Epithelial cell of proximal tubule (primary cell): ENCODE results near the gene CASTOR1. TPM values are rescaled to one million over a fixed set of nuclear protein-coding genes. Genes with fewer than 3 reads are reported as not detected.
A peak's percentile ranks its signal among the peaks of the same experiment; 100 is the strongest.

ENCODE experiments used
- DNase-seq: peaks from one replicate; pipeline ENCODE4 v3.0.0-alpha.2; 2011; ENCODE audit warnings: low read depth
- H3K4me3 ChIP-seq: 2 replicates; pipeline ENCODE4 v1.5.1; 2011; ENCODE audit warnings: low read depth, mild to moderate bottlenecking, low read length
- total RNA-seq: library from RNA; depleted of rRNA; stranded (reverse); fragments of >200 nt; gene quantifications from 2 replicates; pipeline ENCODE4 v1.2.3, GENCODE V29; 2015
- TF ChIP-seq, protein P1 (sequence below): conservative IDR thresholded peaks from 2 replicates; pipeline ENCODE4 v1.5.1; 2012; ENCODE audit warnings: low read depth, mild to moderate bottlenecking, low read length

The CASTOR1 gene
- total RNA-seq, 1 donor from 2014 or later: 14.3 TPM

DNA sequence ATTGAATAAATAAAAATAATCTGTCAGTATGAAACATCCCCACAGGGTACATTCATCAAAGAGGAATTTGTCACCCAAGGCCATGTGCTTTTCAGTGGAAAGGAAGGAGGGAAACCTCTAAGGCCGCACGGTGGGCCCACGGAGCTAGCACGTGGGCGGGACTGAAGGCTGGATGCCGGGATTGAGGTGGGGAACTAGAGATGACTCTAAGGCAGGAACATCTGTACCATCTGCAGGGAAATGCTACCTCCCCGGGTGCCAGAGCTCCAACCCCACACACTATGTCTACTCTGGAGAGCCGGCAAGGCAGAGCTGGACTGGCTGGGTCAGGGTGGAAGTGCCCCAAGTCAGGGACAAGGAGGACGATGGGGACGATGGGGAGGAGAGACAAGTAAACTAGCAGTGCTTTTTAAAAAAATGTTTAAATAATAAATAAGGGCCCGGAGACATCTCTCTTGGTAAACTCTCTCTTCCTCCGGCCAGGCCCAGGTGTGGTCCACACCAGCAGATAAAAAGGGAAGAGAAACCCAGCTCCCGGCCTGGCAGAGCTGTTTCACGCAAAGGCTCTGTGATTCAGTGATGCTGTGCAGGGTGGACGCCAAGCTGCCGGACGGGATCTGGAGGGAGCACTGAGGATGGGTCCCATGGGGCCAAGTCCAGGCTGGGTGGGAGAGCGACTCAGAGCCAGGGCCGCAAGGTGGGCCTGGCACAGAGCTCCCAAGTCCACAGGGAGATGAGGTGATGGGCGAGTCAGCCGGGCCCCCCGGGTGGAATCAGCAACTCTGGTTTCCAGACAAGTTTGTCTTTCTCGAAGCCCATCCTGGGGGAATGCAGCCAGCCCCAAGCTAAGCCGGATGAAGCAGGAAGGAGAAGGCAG, 48.5 kb downstream of the CASTOR1 start:
- TF ChIP-seq, protein P1, sequence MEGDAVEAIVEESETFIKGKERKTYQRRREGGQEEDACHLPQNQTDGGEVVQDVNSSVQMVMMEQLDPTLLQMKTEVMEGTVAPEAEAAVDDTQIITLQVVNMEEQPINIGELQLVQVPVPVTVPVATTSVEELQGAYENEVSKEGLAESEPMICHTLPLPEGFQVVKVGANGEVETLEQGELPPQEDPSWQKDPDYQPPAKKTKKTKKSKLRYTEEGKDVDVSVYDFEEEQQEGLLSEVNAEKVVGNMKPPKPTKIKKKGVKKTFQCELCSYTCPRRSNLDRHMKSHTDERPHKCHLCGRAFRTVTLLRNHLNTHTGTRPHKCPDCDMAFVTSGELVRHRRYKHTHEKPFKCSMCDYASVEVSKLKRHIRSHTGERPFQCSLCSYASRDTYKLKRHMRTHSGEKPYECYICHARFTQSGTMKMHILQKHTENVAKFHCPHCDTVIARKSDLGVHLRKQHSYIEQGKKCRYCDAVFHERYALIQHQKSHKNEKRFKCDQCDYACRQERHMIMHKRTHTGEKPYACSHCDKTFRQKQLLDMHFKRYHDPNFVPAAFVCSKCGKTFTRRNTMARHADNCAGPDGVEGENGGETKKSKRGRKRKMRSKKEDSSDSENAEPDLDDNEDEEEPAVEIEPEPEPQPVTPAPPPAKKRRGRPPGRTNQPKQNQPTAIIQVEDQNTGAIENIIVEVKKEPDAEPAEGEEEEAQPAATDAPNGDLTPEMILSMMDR: no peak
- H3K4me3 ChIP-seq: no peak overlapping the region
- DNase-seq: no peak

DNA sequence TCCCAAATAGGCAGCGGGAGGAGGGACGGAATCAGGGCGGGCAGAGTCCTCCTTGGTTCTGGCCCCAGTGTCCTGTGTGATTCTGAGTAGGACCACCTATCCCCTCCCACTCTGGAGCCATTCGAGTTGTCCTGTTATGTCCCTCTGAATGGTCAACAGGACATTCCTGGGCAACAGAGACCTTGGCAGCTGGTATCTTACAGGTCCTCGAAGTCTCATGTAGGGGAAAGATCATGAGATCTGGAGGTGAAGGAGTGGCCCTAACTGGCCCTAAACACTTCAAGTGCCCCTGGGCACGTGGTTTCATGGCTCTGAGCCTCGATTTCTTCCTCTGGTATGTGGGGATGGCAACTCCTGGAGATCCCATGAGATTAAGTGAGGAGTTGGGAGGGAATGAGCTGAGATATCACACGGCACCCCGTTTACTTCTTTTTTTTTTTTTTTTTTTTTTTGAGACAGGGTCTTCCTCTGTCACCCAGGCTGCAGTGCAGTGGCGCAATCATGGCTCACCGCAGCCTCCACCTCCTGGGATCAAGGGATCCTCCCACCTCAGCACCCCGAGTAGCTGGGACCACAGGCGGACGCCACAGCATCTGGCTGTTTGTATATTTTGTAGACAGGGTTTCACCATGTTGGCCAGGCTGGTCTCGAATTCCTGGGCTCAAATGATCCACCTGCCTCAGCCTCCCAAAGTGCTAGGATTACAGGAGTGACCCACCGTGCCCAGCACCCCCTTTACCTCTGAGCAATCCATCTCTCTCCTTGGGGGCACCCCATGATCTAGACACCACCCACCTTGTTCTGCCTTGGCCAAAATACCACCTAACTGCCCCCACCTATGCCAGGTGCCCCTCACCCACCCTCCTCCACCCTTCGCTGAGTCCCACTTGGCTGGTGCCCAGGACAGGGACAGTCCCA, 49.6 kb downstream of the CASTOR1 start:
- TF ChIP-seq, protein P1: no peak
- no peak overlapping the region for H3K4me3 ChIP-seq
- no peak for DNase-seq

DNA sequence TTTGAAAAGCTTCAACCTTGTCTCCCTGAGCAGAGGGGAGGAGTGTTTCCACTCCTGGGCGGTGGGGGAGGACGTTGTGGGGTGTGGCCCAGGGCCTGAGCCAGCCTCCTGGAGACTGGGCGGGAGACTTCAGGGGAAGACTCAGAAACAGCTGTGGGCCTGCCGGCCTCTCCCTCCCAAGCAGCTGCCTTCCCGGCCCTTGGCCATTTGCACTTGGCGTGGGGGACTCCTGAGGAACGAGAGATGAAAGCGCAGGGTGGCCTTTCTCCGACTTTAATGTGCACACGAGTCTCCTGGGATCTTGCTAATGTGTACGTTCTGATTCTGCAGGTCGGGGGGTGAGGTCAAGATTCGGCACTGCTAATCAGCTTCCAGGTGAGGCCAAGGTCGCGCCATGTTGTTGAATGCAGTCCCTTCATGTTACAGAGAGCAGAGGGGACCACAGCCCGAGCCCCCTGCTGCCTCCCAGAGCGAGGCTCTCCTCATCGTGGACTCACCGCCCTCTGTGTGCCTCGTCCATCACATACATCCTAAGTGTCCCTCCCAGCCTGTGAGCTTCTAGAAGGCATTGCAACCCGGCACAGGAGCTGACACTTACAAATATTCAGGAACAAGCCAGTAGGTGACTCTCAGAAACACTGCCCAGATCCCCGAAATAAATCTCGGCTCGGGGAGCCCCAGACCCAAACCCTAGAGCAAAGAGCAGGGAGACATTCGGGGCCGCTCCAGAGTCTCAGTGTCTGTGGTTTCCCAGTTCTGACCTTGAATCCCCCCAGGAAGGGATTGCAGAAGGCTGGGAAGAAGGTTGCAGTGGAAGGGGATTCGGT, 50.4 kb downstream of the CASTOR1 start:
- no peak for DNase-seq
- H3K4me3 ChIP-seq: no peak overlapping the region

DNA sequence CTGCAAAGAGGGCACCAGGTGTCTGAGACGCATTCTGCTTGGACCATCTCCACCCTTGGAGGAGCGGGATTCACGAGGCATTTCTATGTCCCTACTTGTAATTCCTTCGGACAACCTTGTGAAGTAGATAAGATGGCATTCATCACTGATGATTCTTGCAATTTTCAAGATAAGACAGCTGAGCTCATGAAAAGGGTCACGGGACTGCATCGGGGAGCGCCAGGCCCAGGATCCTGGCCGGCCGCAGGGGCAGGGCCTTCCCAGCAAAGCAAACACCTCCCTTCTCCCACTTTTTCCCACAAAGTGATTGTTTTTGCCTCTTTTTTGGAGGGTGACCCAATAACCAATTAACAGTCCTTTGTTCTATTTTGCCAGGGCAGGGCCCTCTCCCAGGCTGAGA, 51.2 kb downstream of the CASTOR1 start:
- H3K4me3 ChIP-seq: no peak overlapping the region
- TF ChIP-seq, protein P1: no peak
- no peak for DNase-seq

More for the DNA sequence above, 50.4 kb downstream of the CASTOR1 start:
- TF ChIP-seq, protein P1: no peak

DNA sequence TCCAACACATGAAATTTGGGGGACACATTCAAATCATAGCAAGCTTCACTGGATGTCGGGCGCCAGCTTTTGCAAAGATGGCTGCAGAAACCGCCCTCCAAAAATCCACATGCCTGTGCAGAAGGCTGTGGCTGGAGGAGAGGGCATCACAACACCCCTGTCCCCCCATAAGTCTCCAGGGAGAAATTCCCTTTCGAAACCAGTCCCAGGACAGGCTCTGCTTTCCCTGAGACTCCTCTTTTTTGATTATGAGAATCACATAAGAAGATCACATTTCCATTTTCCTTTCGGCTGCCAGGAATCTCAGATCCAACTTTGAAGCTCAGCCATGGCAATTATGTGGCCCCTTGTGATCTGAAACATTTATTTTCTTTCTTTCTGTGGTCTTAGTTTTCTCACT, 52.4 kb downstream of the CASTOR1 start:
- DNase-seq: no peak
- H3K4me3 ChIP-seq: no peak overlapping the region
- TF ChIP-seq, protein P1: no peak

DNA sequence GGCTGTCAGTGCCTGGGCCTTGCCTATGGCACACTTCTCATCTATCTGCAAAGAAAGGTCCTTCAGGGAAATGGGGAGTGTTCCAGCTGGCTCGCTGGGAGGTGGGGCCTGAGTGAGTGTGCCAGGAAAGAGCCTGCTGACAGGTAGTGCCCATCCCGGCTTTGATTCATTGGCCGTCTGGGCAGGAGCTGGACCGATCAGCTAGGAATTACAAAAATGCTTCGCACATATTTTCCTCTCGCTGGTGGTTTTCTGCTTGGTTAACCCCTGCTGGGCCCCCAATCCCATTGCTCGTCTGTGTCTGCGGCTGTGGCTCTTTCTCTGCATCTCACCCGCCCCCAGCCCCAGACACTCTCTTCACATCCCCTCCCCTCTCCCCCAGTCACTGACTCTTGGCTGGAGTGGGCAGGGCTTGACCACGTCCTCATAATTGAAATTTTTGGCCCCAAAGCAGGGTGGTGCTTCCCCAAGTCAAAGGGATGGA, 53.6 kb downstream of the CASTOR1 start:
- TF ChIP-seq, protein P1: no peak
- no peak overlapping the region for H3K4me3 ChIP-seq
- peak; percentile 87 for DNase-seq
